SK-N-SH treated with all-trans-retinoic acid at 6 μM for 48 hours (cell line): ENCODE data around the gene ECM2.
A peak's percentile ranks its signal among the peaks of the same experiment; 100 is the strongest.

Experiments used
- ATAC-seq: fragments of 200-7000 bp; cut with Tn5 transposase; 3 replicates; pipeline ENCODE4 v1.9.1; 2020; ENCODE audit warnings: mild to moderate bottlenecking, moderate library complexity
- BACH2 ChIP-seq: fragments of 250-450 bp; sonication (Bioruptor Pico); IDR thresholded peaks from 2 replicates; pipeline ENCODE4 v1.9.0; 2021; ENCODE audit warnings: mild to moderate bottlenecking, borderline replicate concordance
- CSDC2 ChIP-seq: fragments of 250-450 bp; sonication (Bioruptor Pico); IDR thresholded peaks from 2 replicates; pipeline ENCODE4 v1.5.0; 2020; ENCODE audit warnings: mild to moderate bottlenecking, moderate library complexity
- GLIS3 ChIP-seq: fragments of 250-450 bp; sonication (Bioruptor Pico); IDR thresholded peaks from 2 replicates; pipeline ENCODE4 v1.5.0; 2020; ENCODE audit warnings: mild to moderate bottlenecking, moderate library complexity
- ISL1 ChIP-seq: fragments of 250-450 bp; sonication (Bioruptor Pico); IDR thresholded peaks from 2 replicates; pipeline ENCODE4 v2.1.2; 2022; ENCODE audit warnings: mild to moderate bottlenecking, moderate library complexity
- OSR1 ChIP-seq: fragments of 250-450 bp; sonication (Bioruptor Pico); IDR thresholded peaks from 2 replicates; pipeline ENCODE4 v1.8.0; 2022; ENCODE audit warnings: moderate library complexity, mild to moderate bottlenecking, inconsistent platforms
- PPARA ChIP-seq: fragments of 250-450 bp; sonication (Bioruptor Pico); IDR thresholded peaks from 2 replicates; pipeline ENCODE4 v1.5.0; 2020; ENCODE audit warnings: mild to moderate bottlenecking, borderline replicate concordance
- SNAI2 ChIP-seq: fragments of 250-450 bp; sonication (Bioruptor Pico); IDR thresholded peaks from 2 replicates; pipeline ENCODE4 v1.5.0; 2020; ENCODE audit warnings: mild to moderate bottlenecking, moderate library complexity
- TCF4 ChIP-seq: fragments of 250-450 bp; sonication (Bioruptor Pico); IDR thresholded peaks from 2 replicates; pipeline ENCODE4 v1.8.0; 2021; ENCODE audit warnings: mild to moderate bottlenecking, moderate library complexity, borderline replicate concordance
- TOX ChIP-seq: fragments of 250-450 bp; sonication (Bioruptor Pico); IDR thresholded peaks from 2 replicates; pipeline ENCODE4 v1.8.0; 2021; ENCODE audit warnings: mild to moderate bottlenecking, moderate library complexity, borderline replicate concordance
- ZC3H10 ChIP-seq: fragments of 250-450 bp; sonication (Bioruptor Pico); IDR thresholded peaks from 2 replicates; pipeline ENCODE4 v1.5.1; 2021; ENCODE audit warnings: mild to moderate bottlenecking, moderate library complexity
- ZFP30 ChIP-seq: fragments of 450-650 bp; formaldehyde crosslinking; IDR thresholded peaks from 2 replicates; pipeline ENCODE4 v1.5.0; 2022; ENCODE audit warnings: mild to moderate bottlenecking, moderate library complexity
- ZNF565 ChIP-seq: fragments of 450-650 bp; formaldehyde crosslinking; conservative IDR thresholded peaks from 2 replicates; pipeline ENCODE4 v1.5.0; 2020; ENCODE audit warnings: low read depth, mild to moderate bottlenecking, moderate library complexity
- ZNF70 ChIP-seq: fragments of 450-650 bp; formaldehyde crosslinking; IDR thresholded peaks from 2 replicates; pipeline ENCODE4 v1.5.0; 2020; ENCODE audit warnings: mild to moderate bottlenecking, moderate library complexity
- ZNF8 ChIP-seq: fragments of 450-650 bp; formaldehyde crosslinking; IDR thresholded peaks from 2 replicates; pipeline ENCODE4 v1.5.0; 2020; ENCODE audit warnings: mild to moderate bottlenecking, moderate library complexity
- TF ChIP-seq, protein P1 (sequence below): fragments of 250-450 bp; sonication (Bioruptor Pico); IDR thresholded peaks from 2 replicates; pipeline ENCODE4 v1.5.1; 2020; ENCODE audit warnings: low read depth, mild to moderate bottlenecking, moderate library complexity
- TF ChIP-seq, protein P2 (sequence below): fragments of 250-450 bp; sonication (Bioruptor Pico); IDR thresholded peaks from 2 replicates; pipeline ENCODE4 v1.5.0; 2020; ENCODE audit warnings: mild to moderate bottlenecking, moderate library complexity
- TF ChIP-seq, protein P3 (sequence below): fragments of 250-450 bp; sonication (Bioruptor Pico); IDR thresholded peaks from 2 replicates; pipeline ENCODE4 v1.8.0; 2020; ENCODE audit warnings: mild to moderate bottlenecking, moderate library complexity, borderline replicate concordance
- TF ChIP-seq, protein P4 (sequence below): fragments of 250-450 bp; sonication (Bioruptor Pico); IDR thresholded peaks from 2 replicates; pipeline ENCODE4 v1.8.0; 2021; ENCODE audit warnings: low read depth, mild to moderate bottlenecking, moderate library complexity, borderline replicate concordance

The ECM2 gene

DNA sequence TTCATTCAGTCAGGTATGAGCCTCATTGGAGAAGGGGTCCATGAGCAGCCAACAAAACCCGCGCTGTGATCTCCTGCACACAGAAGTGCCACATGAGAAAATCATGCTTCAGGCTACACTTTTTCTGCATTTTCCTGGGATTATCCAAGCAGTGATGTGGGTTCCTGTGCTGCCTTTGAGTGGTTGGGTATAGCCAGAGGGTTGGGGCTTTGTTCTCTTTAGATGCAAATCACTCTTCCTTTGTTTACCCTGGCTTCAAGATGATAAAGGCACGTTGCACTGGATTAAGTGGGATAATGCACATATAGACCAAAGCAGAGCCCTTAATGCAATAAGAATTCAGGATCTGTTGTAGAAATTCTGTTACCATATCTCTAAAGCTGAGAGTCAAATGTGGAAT, 18.7 kb downstream of the ECM2 start:
- TF ChIP-seq ZNF70 = no peak
- TF ChIP-seq TOX (CRISPR knock-in tag) = no peak
- TF ChIP-seq, protein P1, sequence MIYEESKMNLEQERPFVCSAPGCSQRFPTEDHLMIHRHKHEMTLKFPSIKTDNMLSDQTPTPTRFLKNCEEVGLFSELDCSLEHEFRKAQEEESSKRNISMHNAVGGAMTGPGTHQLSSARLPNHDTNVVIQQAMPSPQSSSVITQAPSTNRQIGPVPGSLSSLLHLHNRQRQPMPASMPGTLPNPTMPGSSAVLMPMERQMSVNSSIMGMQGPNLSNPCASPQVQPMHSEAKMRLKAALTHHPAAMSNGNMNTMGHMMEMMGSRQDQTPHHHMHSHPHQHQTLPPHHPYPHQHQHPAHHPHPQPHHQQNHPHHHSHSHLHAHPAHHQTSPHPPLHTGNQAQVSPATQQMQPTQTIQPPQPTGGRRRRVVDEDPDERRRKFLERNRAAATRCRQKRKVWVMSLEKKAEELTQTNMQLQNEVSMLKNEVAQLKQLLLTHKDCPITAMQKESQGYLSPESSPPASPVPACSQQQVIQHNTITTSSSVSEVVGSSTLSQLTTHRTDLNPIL (CRISPR knock-in tag) = no peak
- TF ChIP-seq, protein P2, sequence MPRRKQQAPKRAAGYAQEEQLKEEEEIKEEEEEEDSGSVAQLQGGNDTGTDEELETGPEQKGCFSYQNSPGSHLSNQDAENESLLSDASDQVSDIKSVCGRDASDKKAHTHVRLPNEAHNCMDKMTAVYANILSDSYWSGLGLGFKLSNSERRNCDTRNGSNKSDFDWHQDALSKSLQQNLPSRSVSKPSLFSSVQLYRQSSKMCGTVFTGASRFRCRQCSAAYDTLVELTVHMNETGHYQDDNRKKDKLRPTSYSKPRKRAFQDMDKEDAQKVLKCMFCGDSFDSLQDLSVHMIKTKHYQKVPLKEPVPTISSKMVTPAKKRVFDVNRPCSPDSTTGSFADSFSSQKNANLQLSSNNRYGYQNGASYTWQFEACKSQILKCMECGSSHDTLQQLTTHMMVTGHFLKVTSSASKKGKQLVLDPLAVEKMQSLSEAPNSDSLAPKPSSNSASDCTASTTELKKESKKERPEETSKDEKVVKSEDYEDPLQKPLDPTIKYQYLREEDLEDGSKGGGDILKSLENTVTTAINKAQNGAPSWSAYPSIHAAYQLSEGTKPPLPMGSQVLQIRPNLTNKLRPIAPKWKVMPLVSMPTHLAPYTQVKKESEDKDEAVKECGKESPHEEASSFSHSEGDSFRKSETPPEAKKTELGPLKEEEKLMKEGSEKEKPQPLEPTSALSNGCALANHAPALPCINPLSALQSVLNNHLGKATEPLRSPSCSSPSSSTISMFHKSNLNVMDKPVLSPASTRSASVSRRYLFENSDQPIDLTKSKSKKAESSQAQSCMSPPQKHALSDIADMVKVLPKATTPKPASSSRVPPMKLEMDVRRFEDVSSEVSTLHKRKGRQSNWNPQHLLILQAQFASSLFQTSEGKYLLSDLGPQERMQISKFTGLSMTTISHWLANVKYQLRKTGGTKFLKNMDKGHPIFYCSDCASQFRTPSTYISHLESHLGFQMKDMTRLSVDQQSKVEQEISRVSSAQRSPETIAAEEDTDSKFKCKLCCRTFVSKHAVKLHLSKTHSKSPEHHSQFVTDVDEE (CRISPR knock-in tag) = no peak
- no peak for TF ChIP-seq ZFP30
- TF ChIP-seq ISL1 (CRISPR knock-in tag) = 0 out of 2 replicates have a peak, but pooled peaks have one; percentile 7
- peak; percentile 38; the same call in 1 of the 2 replicates for TF ChIP-seq TCF4 (CRISPR knock-in tag)
- TF ChIP-seq, protein P3, sequence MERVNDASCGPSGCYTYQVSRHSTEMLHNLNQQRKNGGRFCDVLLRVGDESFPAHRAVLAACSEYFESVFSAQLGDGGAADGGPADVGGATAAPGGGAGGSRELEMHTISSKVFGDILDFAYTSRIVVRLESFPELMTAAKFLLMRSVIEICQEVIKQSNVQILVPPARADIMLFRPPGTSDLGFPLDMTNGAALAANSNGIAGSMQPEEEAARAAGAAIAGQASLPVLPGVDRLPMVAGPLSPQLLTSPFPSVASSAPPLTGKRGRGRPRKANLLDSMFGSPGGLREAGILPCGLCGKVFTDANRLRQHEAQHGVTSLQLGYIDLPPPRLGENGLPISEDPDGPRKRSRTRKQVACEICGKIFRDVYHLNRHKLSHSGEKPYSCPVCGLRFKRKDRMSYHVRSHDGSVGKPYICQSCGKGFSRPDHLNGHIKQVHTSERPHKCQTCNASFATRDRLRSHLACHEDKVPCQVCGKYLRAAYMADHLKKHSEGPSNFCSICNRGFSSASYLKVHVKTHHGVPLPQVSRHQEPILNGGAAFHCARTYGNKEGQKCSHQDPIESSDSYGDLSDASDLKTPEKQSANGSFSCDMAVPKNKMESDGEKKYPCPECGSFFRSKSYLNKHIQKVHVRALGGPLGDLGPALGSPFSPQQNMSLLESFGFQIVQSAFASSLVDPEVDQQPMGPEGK (CRISPR knock-in tag) = no peak
- TF ChIP-seq SNAI2 = no peak
- ATAC-seq = no peak

DNA sequence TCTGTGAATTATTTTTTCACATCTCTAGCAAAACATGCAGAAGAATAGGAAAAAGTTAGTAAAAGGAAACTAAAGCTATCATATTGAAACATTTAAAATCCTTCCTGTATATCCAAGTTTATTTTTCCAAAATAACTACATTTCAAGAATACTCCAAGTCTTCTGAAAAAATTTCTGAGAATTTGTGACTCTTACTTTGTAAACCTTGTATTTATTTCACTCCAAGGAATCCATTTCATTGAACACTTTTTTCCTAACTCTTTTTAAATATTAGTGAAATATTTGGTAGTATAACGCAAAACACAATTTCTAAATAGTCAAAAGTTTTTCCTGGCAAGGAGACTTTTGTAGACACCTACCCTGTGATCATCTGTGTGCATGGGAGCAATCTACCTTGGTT, 19.3 kb downstream of the ECM2 start:
- TF ChIP-seq ZNF565 (CRISPR knock-in tag) (no peak), SNAI2 (no peak), ZC3H10 (CRISPR knock-in tag) (no peak), CSDC2 (no peak), BACH2 (CRISPR knock-in tag) (no peak), PPARA (no peak), GLIS3 (no peak), ZNF8 (CRISPR knock-in tag) (no peak), TCF4 (CRISPR knock-in tag) (no peak), ZFP30 (no peak)
- TF ChIP-seq, protein P1 (CRISPR knock-in tag) = no peak
- TF ChIP-seq, protein P3 (CRISPR knock-in tag) = no peak
- TF ChIP-seq, protein P4, sequence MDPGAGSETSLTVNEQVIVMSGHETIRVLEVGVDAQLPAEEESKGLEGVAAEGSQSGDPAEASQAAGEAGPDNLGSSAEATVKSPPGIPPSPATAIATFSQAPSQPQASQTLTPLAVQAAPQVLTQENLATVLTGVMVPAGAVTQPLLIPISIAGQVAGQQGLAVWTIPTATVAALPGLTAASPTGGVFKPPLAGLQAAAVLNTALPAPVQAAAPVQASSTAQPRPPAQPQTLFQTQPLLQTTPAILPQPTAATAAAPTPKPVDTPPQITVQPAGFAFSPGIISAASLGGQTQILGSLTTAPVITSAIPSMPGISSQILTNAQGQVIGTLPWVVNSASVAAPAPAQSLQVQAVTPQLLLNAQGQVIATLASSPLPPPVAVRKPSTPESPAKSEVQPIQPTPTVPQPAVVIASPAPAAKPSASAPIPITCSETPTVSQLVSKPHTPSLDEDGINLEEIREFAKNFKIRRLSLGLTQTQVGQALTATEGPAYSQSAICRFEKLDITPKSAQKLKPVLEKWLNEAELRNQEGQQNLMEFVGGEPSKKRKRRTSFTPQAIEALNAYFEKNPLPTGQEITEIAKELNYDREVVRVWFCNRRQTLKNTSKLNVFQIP (CRISPR knock-in tag) = no peak
- no peak for ATAC-seq

DNA sequence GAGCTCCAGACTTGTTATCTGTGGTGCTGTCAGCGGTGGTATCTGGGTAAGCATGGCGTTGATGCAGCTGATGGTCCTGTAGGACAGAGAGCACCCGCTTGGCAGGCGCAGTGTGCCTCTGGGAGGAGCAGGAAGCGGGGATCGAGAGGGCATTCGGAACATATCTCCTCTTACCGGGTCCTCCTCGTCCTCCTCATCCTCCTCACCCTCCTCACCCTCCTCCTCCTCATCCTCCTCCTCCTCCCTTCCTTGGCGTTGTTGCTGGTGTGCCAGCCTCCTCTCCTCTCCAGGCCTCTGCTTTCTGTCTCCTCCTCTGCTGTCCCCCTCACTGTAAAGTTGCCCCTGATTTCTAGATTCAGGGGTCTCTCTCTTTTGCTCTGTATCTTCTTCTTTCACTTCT, 21.2 kb downstream of the ECM2 start:
- ATAC-seq = no peak
- TF ChIP-seq ZFP30 (no peak), PPARA (no peak), OSR1 (CRISPR knock-in tag) (no peak), ZNF70 (no peak), GLIS3 (no peak)
